Posterior cingulate gyrus (tissue), 11 donors: ENCODE measurements around the gene ZNF316.
A peak's percentile ranks its signal among the peaks of the same experiment; 100 is the strongest.
"Not testable (repeated sequence)": the region's sequence is repeated elsewhere in the genome, so short reads cannot be mapped to it uniquely, and the experiment has no call there.

Experiments
- DNase-seq, 10 donors: peaks; one replicate each; pipeline versions ENCODE4 v3.0.0 to v3.0.0-alpha.2; 2020 to 2021; ENCODE audit warnings: mixed read lengths in 3 of 10
- intact Hi-C: fragments of 100-400 bp; cut with DNase I; formaldehyde crosslinking; loops from one replicate; pipeline ENCODE4 v1.15.1; 2023

ZNF316 gene

DNA sequence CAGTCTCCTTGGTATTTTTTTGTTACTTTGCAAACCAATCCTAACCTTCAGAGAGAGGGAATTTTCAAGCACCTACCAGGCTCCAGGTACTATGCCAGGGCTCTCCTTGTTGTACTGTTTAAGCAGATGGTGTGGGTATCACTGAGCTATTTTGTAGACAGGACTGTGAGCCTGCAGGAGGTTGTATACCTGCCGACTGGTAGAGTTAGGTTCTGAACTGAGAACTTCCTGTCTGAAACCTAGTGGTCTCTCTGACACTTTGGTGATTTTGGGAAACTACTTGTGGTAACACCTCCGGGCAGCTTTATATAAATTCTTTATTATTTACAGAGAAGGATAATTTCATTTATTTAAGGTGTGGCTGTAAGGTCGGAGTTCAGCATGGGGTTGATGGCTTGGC, 17.2 kb upstream of the ZNF316 start:
- intact Hi-C loops, result no loop called here
- DNase-seq, result no peak

DNA sequence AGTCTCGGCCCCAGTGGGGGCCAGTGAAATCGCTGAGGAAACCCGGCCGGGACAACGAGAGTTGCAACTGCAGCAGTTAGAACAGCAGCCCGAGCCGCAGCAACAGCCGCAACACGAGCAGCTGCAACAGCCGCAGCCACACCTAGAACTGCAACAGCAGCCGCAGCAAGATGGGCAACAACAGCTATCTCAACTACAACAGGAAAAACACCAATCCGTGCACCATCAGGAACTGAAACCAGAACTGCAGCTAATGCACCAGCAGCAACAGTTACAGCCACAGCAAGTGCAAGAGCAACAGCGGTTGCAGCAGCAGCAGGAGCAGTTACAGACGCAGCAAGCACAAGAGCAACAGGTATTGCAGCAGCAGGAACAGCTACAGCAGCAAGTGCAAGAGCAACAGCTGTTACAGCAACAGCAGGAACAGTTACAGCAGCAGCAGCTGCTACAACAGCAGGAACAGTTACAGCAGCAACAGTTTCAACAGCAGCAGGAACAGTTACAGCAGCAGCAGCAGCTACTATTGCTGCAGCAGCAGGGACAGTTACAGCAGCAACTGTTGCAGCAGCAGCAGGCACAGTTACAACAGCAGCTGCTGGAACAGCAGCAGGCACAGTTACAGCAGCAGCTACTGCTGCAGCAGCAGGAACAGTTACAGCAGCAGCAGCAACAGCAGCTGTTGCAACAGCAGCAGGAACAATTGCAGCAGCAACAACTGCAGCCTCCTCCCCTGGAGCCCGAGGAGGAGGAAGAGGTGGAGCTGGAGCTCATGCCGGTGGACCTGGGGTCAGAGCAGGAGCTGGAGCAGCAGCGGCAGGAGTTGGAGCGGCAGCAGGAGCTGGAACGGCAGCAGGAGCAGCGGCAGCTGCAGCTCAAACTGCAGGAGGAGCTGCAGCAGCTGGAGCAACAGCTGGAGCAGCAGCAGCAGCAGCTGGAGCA, 15.7 kb upstream of the ZNF316 start:
- DNase-seq, result no peak

DNA sequence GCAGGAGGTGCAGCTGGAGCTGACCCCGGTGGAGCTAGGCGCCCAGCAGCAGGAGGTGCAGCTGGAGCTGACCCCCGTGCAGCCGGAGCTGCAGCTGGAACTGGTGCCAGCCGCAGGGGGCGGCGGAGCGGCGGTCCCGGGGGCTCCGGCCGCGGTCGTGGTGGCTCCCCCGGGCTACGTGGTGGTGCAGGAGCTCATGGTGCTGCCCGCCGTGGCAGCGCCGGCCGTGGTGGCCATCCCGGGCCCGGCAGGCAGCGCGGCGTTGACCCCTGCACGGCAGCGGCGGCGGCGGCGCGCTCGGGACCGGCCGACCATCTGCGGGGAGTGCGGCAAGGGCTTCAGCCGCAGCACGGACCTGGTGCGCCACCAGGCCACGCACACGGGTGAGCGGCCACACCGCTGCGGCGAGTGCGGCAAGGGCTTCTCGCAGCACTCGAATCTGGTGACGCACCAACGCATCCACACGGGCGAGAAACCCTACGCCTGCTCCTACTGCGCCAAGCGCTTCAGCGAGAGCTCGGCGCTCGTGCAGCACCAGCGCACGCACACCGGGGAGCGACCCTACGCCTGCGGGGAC, 14.9 kb upstream of the ZNF316 start:
- intact Hi-C loops, result no loop called here
- no peak for DNase-seq

More for the DNA sequence above, 15.7 kb upstream of the ZNF316 start:
- intact Hi-C loops, result no loop called here

DNA sequence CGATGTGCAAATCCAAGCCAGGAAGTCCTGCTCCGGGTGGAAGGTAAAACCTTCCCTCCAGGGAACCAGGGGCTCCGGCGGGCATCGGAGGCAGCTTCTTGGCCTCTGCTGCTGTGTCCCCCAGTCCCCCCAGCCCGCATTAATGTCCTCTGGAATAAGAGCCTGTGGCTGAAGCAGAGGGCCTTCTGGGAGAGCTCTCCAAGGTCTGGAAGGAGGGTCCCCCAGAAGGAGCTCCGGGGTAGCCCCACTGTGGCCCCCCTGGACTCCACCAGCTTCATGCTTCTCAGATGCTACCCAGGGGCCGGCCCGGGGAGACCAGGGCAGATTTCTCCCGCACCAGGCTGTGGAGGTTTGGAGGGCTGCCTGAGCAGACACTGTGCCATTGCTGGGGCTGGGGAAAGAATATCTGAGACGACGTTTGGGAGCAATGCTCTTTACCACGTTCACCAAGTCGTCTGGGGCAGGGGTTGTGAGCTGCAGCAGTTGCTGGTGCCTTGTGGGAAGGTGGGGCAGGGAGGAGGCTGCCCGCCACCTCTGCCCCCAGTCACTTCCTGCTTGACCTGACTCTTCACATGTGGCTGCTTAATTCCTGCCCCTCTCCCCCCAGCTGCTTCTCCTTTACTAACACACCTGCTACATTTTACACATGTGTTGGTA, 13.4 kb upstream of the ZNF316 start:
- no peak for DNase-seq
- intact Hi-C loops, result no loop called here

DNA sequence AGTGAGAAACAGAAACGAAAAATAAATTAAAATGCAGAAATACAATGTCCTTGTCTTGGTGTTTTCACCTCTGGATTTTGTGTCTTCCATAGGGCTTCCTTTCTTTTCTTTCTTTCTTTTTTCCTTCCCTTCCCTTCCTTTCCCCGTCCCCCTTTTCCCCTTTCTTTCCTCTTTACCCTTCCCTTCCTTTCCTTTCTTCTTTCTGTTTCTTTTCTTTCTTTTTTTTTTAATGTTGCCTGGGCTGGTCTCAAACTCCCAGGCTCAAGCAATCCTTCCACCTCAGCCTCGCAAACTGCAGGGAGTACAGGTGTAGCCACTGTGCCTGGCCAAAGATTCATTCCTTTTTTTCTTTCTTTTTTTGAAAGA, 12.9 kb upstream of the ZNF316 start:
- intact Hi-C loops, result no loop called here
- no peak for DNase-seq

DNA sequence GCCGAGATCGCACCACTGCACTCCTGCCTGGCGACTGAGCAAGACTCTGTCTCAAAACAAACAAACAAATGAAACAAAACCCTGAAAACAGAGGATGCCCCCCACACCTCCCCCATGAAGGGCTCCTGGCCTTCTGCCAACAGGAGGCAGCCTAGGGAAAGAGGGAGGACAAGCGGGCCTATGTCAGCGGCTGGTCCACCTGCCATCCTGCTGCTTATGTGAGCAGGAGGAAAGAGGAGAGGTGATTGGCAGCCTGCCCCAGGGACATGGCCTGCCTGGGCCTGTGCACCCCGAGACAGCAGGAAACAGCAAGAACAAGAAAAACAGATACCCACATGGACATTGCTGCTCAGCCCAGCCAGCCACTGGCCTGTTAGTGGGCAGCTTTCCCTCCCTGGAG, 9.1 kb upstream of the ZNF316 start:
- no peak for DNase-seq
- intact Hi-C loops, result no loop called here

DNA sequence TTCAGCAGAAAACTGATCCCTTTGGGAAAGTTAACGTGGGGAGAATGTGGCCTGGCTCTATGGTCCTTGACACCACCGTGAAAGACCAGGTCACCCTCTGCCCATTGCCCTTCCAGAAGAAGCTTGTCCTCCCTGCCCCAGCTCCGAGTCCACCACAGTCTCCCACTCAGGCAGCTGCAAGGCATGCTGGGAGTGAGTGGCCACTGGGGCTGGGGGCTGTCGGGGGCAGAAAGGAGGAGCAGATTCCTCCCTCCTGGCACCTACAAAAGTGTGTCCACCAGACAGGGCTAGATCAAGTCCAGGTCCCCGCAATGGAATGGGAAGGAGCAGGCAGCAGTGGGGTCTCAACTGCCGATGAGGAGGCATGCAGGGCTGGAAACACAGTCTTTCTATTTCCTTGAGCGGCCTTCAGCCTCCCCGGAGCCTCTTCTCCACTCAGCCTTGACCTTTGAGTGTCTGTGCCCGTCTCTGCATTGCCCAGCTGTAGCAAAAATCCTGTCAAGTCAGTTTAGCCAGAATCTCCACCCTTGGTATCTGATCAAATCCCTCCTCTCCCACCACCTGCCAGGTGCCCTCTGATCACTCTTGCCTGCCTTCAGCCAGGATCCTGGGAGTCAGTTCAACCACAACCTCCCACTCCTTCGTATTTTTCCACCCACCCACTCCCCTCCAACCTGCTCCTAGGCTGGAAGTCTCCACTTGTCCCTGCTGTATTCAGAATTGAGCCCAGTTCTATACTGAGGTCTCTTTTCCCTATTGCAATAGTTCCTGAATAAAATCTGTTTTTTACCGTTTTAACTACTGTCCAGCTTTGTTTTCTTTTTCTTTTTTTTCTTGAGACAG, 6.9 kb upstream of the ZNF316 start:
- intact Hi-C loops, result no loop called here
- no peak for DNase-seq

DNA sequence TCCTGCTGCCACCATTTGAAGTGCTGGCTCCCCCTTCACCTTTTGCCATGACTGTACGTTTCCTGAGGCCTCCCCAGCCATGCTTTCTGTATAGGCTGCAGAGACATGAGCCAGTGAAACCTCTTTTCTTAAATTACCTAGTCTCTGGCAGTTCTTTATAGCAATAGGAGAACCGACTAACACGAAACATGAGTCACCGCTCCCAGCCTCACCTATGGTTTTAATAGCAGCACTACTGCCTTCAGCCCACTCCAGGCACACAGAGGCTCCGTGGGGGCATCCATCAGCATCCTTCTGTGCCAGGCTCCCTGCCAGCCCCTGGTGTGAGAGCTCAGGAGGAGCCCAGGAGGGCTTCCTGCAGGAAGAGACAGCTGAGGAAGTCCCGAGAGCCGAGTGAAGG, 5.5 kb upstream of the ZNF316 start:
- DNase-seq, result no peak
- intact Hi-C loops, result no loop called here

DNA sequence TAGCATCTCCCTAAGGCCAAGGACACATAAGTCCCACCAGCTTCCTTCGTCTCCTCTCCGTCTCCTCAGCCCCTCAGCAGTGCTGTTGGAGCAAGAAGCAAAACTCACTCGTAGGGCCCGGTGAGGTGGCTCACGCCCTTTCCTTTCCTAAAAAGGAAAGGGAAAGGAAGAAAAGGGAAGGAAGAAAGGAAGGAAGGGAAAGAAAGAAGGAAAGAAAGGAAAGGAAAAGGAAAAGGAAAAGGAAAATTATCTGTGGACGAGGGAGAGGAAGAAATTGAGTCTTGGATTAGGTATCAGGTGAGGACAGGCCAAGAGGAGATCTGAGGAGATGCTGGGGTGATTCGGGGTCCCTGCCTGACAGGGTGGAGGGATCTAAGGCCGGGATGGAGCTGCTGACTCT, 3.1 kb upstream of the ZNF316 start:
- no peak for DNase-seq
- intact Hi-C loops, result no loop called here

DNA sequence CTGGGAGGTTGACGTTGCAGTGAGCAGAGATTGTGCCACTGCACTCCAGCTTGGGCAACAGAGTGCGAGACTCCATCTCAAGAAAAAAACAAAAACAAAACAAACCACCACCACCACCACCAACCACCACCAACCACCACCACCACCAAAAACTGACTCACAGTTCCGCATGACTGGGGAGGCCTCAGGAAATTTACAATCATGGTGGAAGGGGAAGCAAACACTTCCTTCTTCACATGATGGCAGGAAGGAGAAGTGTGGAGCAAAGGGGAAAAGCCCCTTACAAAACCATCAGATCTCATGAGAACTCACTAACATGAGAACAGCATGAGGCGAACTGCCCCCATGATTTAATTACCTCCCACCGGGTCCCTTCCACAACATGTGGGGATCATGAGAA, 2.1 kb upstream of the ZNF316 start:
- not testable (repeated sequence) for DNase-seq
- intact Hi-C loops, result loop anchor here (5.0 kb wide), 1 partner anchor 72 kb away; the partner anchor contains the start of gene ZNF12

DNA sequence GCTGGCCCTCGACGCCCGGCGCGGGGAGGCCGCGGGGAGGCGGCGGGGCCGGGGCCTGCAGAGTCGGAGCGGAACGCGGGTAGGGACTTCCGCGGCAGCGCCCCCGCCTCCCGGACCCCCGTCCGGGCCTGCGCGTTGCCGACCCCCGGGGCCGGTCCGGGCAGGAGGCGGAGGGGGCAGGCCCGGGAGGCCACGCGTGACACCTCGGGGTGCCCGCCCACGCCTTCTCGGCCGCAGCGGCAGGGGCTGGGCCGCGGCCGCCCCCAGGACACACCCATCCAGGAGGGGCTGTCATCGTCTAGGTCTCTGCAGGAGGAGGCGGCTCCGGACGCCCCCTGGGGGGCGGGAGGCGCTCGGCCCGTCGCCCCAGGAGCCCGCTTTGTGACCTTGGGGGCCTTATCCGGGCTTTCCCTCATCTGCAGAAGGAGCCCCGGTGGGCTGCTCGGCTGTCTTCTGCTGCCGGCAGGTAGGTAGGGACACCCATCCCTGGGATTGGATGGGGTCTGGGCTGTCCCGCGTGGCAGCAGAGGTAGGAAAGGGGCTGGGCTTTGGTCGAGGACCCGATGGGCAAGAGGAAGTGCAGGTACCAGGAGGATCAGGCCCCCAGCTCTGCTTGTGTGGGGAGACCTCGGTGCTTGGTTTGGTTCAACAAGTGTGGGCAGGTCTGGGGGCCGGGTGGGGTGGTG, 569 bp downstream of the ZNF316 start:
- intact Hi-C loops, result loop anchor here (5.0 kb wide), 1 partner anchor 70 kb away; the partner anchor contains the start of gene ZNF12
- DNase-seq, result peak in 1 of 10 donors; percentile 86

DNA sequence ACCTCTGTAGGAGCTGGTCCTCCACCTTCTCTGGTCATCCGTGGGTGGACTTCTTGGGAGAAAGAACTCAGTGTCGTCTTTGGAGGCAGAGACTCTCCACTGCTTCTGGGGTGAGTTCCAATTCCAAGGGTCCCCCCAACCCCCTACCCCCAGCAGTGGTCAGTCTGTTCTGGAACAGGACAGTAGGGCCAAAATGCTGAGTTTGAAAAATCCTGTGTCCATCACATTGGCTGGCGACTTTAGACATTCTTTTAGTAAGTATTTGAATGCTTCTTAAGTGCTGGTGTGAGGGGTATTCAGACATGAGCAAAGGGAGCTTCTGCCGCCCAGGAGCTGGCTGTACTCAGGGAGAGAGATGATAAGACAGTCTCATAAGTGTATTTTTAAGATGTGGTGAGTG, 1.9 kb downstream of the ZNF316 start:
- DNase-seq, result no peak
- intact Hi-C loops, result loop anchor here (5.0 kb wide), 1 partner anchor 68 kb away; the partner anchor contains the start of gene ZNF12

DNA sequence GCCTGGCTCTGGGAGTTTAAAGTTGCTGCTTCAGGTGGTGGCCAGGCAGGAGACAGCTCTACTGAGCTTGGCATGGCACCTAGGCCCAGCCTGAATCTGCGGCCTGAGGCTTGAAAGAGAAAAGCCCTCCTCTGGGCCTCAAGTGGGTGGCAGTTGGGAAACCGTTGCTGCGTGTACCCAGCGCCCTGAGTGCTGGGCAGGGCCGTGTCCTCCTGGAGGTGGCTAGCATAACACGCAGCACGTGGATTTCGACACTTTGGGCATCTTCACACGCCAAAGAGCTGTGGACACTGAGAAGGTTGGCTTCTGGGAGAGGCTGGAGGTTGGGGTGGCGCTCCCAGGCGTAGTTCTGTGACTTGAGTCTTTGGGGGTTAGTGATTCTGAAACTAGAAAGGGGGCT, 2.5 kb downstream of the ZNF316 start:
- intact Hi-C loops, result loop anchor here (5.0 kb wide), 1 partner anchor 68 kb away; the partner anchor contains the start of gene ZNF12

DNA sequence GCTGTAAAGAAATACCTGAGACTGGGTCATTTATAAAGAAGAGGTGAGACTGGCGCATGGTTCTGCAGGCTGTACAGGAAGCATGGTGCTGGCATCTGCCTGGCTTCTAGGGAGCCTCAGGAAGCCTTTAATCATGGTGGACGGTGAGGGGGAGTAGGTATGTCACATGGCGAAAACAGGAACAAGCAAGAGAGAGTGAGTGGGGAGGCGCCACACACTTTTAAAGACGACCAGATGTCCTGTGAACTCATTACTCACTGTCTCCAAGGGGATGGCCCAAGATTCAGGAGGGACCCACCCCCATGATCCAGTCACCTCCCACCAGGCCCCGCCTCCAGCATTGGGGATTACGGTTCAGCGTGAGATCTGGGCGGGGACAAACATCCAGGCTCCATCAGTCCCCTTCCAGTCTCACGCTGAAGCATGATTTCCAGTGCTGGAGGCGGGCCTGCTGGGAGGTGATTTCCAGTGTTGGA, 3.2 kb downstream of the ZNF316 start:
- DNase-seq, result no peak
- intact Hi-C loops, result no loop called here

More for the DNA sequence above, 2.5 kb downstream of the ZNF316 start:
- DNase-seq, result no peak

DNA sequence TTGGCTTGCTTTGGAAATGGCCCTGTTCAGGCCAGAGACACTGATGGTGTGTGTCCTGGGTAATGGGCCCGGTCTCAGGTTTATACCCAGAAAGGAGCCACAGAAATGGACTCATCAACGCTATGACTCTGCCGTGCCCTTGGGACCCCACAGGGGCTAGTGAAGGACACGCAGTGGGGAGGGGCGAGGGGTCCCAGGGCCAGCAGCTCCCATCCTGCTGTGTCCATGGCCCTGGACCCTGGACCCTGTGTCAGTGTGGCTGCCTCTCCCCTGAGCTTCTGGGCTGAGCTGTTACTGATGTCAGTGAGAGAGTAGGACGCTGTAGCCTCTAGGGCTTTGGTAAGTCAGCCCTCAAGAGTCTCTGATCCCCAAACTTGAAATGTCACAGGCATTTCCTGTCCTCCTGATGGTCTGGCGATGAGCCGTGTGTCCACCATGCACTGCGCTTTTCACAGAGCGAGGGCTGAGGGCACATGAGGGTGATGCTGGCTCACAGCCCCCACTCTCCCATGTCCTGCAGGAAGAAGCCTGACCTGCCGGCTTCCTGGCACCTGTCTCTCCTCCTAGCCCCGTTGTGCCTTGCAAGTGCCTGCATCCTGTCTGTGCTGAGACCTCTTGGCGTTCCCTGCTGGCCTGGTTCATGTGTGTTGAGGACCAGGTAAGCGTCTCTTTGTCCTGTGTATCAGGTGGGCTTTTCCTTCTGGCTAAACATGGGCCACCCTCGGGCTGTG, 4.4 kb downstream of the ZNF316 start:
- DNase-seq, result no peak
- intact Hi-C loops, result no loop called here

DNA sequence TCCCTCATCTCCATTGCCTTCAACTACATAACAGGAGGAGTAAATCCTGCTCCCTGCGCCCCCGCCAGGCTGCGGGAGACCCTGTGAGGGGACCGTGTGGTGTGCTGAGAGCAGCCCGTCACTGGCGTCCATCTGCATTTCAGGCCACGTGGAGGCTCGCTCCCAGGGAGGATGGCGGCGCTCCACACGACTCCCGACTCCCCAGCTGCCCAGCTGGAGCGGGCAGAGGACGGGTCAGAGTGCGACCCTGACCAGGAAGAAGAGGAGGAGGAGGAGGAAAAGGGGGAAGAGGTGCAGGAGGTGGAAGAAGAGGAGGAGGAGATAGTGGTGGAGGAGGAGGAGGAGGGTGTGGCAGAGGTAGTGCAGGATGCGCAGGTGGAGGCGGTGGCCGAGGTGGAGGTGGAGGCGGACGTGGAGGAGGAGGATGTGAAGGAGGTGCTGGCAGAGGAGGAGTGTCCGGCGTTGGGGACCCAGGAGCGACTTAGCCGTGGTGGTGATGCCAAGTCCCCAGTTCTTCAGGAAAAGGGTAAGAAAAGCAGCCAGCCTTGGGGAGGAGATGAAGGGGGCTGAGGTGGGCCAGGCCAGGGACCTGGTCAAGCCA, 5.2 kb downstream of the ZNF316 start:
- intact Hi-C loops, result no loop called here
- DNase-seq, result no peak

DNA sequence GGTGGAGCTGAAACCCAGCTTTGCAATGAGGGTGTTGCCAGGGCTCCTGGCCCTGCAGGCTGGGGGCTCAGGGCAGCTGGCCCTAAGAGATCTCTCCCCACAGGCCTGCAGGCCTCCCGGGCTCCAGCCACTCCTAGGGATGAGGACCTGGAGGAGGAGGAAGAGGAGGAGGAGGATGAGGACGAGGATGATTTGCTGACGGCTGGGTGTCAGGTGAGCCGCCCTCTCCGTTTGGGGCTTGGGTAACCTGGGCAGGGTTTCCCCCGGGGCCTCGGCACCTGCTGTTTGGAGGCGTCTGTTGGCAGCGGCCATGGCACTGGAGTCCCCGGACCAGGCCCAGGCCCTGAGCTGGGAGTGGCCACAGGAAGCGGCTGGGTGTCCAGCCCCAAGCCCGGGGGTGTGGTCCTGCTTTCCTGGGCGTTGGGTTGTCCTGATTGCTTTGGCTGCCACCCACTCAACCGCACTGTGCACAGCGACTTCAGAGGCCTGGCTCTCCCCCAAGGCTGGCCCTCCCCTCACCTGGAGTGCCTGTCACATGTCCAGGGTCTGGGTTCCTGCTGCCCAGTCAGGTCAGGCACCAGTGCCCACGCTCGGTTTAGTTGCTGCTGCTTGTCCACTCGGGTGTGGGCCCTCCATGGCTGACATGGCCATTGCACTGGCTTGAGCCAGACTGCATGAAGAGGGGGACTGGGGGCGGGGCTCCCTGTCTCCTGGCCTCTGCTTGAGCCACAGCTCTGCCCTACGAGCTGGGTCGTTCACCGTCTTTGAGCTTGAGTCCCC, 5.9 kb downstream of the ZNF316 start:
- intact Hi-C loops, result no loop called here

More for the DNA sequence above, 5.9 kb downstream of the ZNF316 start:
- DNase-seq, result no peak
